Upper lobe of left lung (tissue), 6 donors: ENCODE measurements around the gene PROS1. TPM values are rescaled to one million over a fixed set of nuclear protein-coding genes. Genes with fewer than 3 reads are reported as not detected.

ENCODE experiments used
- ATAC-seq, 2 donors: fragments of 200-7000 bp; cut with Tn5 transposase; one replicate each; pipeline ENCODE4 v1.9.1; 2022; ENCODE audit warnings: mild to moderate bottlenecking in 2 of 2, moderate library complexity in 2 of 2; ENCODE audit not compliant: low FRiP score in 2 of 2
- DNase-seq, 2 donors: peaks; one replicate each; pipeline ENCODE4 v3.0.0-alpha.2; 2019 to 2020
- H3K27ac ChIP-seq, 4 donors: fragments of 200-600 bp; sonication (generic); one replicate each; pipeline ENCODE4 v1.5.1; 2016 to 2019
- H3K27me3 ChIP-seq, 4 donors: fragments of 200-600 bp; sonication (generic); one replicate each; pipeline ENCODE4 v1.5.1; 2017 to 2019
- H3K36me3 ChIP-seq, 4 donors: fragments of 200-600 bp; sonication (generic); one replicate each; pipeline ENCODE4 v1.5.1; 2016 to 2019
- H3K4me1 ChIP-seq, 4 donors: fragments of 200-600 bp; sonication (generic); one replicate each; pipeline ENCODE4 v1.5.1; 2018 to 2019
- H3K4me3 ChIP-seq, 4 donors: fragments of 200-600 bp; sonication (generic); one replicate each; pipeline ENCODE4 v1.5.1; 2017 to 2019; ENCODE audit warnings: mild to moderate bottlenecking in 2 of 4, moderate library complexity in 1 of 4
- H3K9me3 ChIP-seq, 4 donors: fragments of 200-600 bp; sonication (generic); one replicate each; pipeline ENCODE4 v1.5.1; 2018 to 2019
- CTCF ChIP-seq, 6 experiments: fragments of 450-650 bp in 4 of 6; fragments of 200-600 bp in 2 of 6; sonication (generic) in 2 of 6; IDR thresholded peaks; one replicate each; pipeline ENCODE4 v1.5.1; 2016 to 2019; ENCODE audit warnings: antibody characterized with exemption in 6 of 6
- EP300 ChIP-seq, 4 donors: sonication (generic); formaldehyde crosslinking; IDR thresholded peaks; one replicate each; pipeline ENCODE4 v1.5.1; 2017; ENCODE audit warnings: antibody characterized with exemption in 4 of 4, control low read depth in 2 of 4
- POLR2A ChIP-seq, 4 donors: fragments of 450-650 bp; IDR thresholded peaks; one replicate each; pipeline ENCODE4 v1.5.1; 2016 to 2017; ENCODE audit warnings: antibody characterized with exemption in 4 of 4, mild to moderate bottlenecking in 2 of 4
- POLR2AphosphoS5 ChIP-seq, 2 donors: sonication (generic); formaldehyde crosslinking; IDR thresholded peaks; one replicate each; pipeline ENCODE4 v1.5.1; 2017; ENCODE audit warnings: antibody characterized with exemption in 2 of 2
- WGBS, 2 donors: methylation state at CpG; one replicate each; pipeline ENCODE4 v1.1.5; 2017 to 2018; 5-methylcytosine and 5-hydroxymethylcytosine counted together
- total RNA-seq, 6 donors: library from RNA; depleted of rRNA in 4 of 6; stranded (reverse); fragments of >200 nt in 4 of 6; gene quantifications; one replicate each; pipeline versions ENCODE4 v1.1.0 to v1.2.1, GENCODE V29; 2016 to 2021
- donor health status: DM: no; HTN: no; CAD: no; lungs with moderate emphysema.
- donor health status: DM: no; HTN: yes; CAD: no; lungs with severe emphysema.

PROS1 gene
- total RNA-seq, 6 donors from 2014 or later, result 32.5 to 81.8 (median 49.4) TPM

- no peaks in the 10 kb centered on the region for H3K27me3 ChIP-seq
- H3K4me3 ChIP-seq, result no peak overlapping the region
- no peak overlapping the region for H3K27ac ChIP-seq
- no peaks in the 10 kb centered on the region for H3K9me3 ChIP-seq
- 79 to 85% methylated on average over 5 of the region's 5 CpGs for WGBS, 2 donors
- no peaks in the 10 kb centered on the region for H3K36me3 ChIP-seq
- DNase-seq, result no peak
- no peak for ATAC-seq
- TF ChIP-seq CTCF (IDR thresholded peaks at IDR 0.05) (no peak), POLR2AphosphoS5 (IDR thresholded peaks at IDR 0.05) (no peak), POLR2A (IDR thresholded peaks at IDR 0.05) (no peak), EP300 (IDR thresholded peaks at IDR 0.05) (no peak)
- peaks cover 0 to 4% (median 0%) of the 10 kb centered on the region in 4 donors for H3K4me1 ChIP-seq
These were observed 39.2 kb downstream of the PROS1 start for GRCh38 chr3:93934366-93935046.

GRCh38 chr3:93931597-93932229, 42.0 kb downstream of the PROS1 start:
- Histone ChIP-seq H3K9me3 (no peaks in the 10 kb centered on the region), H3K4me3 (no peak overlapping the region), H3K4me1 (peaks cover 0 to 4% (median 0%) of the 10 kb centered on the region in 4 donors), H3K27ac (no peak overlapping the region), H3K27me3 (no peaks in the 10 kb centered on the region), H3K36me3 (peaks cover 0 to 2% (median 0%) of the 10 kb centered on the region in 4 donors)
- 88 to 92% methylated on average over 5 of the region's 5 CpGs for WGBS, 2 donors
- TF ChIP-seq CTCF (IDR thresholded peaks at IDR 0.05), result no peak
- TF ChIP-seq EP300 (IDR thresholded peaks at IDR 0.05), result no peak
- no peak for TF ChIP-seq POLR2AphosphoS5 (IDR thresholded peaks at IDR 0.05)
- no peak for TF ChIP-seq POLR2A (IDR thresholded peaks at IDR 0.05)
- no peak for DNase-seq
- no peak for ATAC-seq

- Histone ChIP-seq H3K4me1 (peaks cover 0 to 4% (median 0%) of the 10 kb centered on the region in 4 donors), H3K9me3 (no peaks in the 10 kb centered on the region), H3K27ac (no peak overlapping the region), H3K4me3 (no peak overlapping the region), H3K27me3 (no peaks in the 10 kb centered on the region), H3K36me3 (peaks cover 0 to 3% (median 0%) of the 10 kb centered on the region in 4 donors)
- TF ChIP-seq EP300 (IDR thresholded peaks at IDR 0.05) (no peak), POLR2A (IDR thresholded peaks at IDR 0.05) (no peak), CTCF (IDR thresholded peaks at IDR 0.05) (no peak), POLR2AphosphoS5 (IDR thresholded peaks at IDR 0.05) (no peak)
- WGBS, 2 donors, result 67 to 68% methylated on average over 3 of the region's 3 CpGs
- no peak for DNase-seq
- ATAC-seq, result no peak
These were observed 43.7 kb downstream of the PROS1 start for GRCh38 chr3:93930041-93930440.

GRCh38 chr3:93926789-93927188, 46.9 kb downstream of the PROS1 start:
- Histone ChIP-seq H3K27ac (no peak overlapping the region), H3K4me1 (peaks cover 0 to 4% (median 0%) of the 10 kb centered on the region in 4 donors), H3K4me3 (no peak overlapping the region), H3K9me3 (no peaks in the 10 kb centered on the region), H3K27me3 (no peaks in the 10 kb centered on the region), H3K36me3 (peaks cover 0 to 3% (median 0%) of the 10 kb centered on the region in 4 donors)
- ATAC-seq (no peak), DNase-seq (no peak)
- TF ChIP-seq POLR2A (IDR thresholded peaks at IDR 0.05), result no peak
- TF ChIP-seq EP300 (IDR thresholded peaks at IDR 0.05), result no peak
- TF ChIP-seq CTCF (IDR thresholded peaks at IDR 0.05), result no peak
- TF ChIP-seq POLR2AphosphoS5 (IDR thresholded peaks at IDR 0.05), result no peak
